Ishikawa (cell line): ENCODE results near the gene RGMA.

Source experiments
- CEBPB ChIP-seq: IDR thresholded peaks from 2 replicates; pipeline ENCODE4 v1.6.1; 2012
- CREB1 ChIP-seq: IDR thresholded peaks from 2 replicates; pipeline ENCODE4 v1.6.1; 2012; ENCODE audit warnings: low read depth
- EGR1 ChIP-seq: IDR thresholded peaks from 2 replicates; pipeline ENCODE4 v1.6.1; 2012
- EP300 ChIP-seq: IDR thresholded peaks from 2 replicates; pipeline ENCODE4 v1.6.1; 2012; ENCODE audit warnings: borderline replicate concordance
- FOXM1 ChIP-seq: IDR thresholded peaks from 2 replicates; pipeline ENCODE4 v1.6.1; 2012; ENCODE audit warnings: low read depth, borderline replicate concordance
- NFIC ChIP-seq: IDR thresholded peaks from 2 replicates; pipeline ENCODE4 v1.6.1; 2012
- RAD21 ChIP-seq: IDR thresholded peaks from 2 replicates; pipeline ENCODE4 v1.6.1; 2012; ENCODE audit warnings: low read depth
- TAF1 ChIP-seq: IDR thresholded peaks from 2 replicates; pipeline ENCODE4 v1.6.1; 2012; ENCODE audit warnings: low read depth, mild to moderate bottlenecking
- TCF12 ChIP-seq: IDR thresholded peaks from 2 replicates; pipeline ENCODE4 v1.6.1; 2012; ENCODE audit warnings: low read depth
- TEAD4 ChIP-seq: IDR thresholded peaks from 2 replicates; pipeline ENCODE4 v1.6.1; 2012
- YY1 ChIP-seq: IDR thresholded peaks from 2 replicates; pipeline ENCODE4 v1.6.1; 2012; ENCODE audit warnings: low read depth
- ZBTB7A ChIP-seq: IDR thresholded peaks from 2 replicates; pipeline ENCODE4 v1.6.1; 2012; ENCODE audit warnings: low read depth
- TF ChIP-seq, protein P1 (sequence below): IDR thresholded peaks from 2 replicates; pipeline ENCODE4 v1.6.1; 2012
- TF ChIP-seq, protein P2 (sequence below): IDR thresholded peaks from 2 replicates; pipeline ENCODE4 v1.6.1; 2012; ENCODE audit warnings: low read depth, mild to moderate bottlenecking
- TF ChIP-seq, protein P3 (sequence below): IDR thresholded peaks from 2 replicates; pipeline ENCODE4 v1.6.1; 2012

Gene RGMA

DNA sequence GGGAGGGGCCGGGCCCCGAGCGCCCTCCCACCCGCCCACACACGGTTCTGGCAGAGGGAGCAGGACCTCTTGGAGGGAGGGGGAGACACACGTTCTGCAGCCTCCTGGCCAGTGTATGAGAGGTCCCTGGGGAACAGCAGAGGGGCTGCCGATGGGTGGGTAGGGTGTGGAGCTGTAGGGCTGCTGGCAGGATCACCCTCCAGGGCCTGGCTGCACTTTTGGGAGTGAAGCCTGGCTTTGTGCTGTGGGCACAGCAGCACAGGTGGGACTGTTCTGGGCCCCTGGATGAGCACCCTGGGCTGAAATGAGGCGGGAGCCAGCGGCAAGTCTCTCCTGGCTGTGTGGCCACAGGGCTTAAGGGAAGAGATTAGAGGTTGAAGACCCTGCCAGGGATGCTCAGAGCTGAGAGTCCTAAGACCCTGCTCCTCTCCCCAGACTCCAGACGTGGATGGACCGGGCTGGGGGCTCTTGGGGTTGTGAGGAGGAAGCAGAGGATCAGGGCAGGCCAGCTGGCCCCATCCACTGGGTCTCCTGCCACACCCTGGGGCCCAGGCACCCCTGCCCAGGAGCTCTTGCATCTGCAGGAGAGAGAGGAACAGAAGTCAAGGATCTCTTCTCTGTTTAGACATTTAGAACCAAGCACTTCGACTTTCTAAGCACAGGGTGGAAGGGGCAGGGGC, 45.2 kb downstream of the RGMA start:
- TF ChIP-seq NFIC (no peak), TCF12 (no peak), TAF1 (no peak), ZBTB7A (no peak), FOXM1 (no peak), CEBPB (no peak), TEAD4 (no peak), EP300 (no peak), CREB1 (no peak), RAD21 (no peak), EGR1 (no peak), YY1 (no peak)
- TF ChIP-seq, protein P1, sequence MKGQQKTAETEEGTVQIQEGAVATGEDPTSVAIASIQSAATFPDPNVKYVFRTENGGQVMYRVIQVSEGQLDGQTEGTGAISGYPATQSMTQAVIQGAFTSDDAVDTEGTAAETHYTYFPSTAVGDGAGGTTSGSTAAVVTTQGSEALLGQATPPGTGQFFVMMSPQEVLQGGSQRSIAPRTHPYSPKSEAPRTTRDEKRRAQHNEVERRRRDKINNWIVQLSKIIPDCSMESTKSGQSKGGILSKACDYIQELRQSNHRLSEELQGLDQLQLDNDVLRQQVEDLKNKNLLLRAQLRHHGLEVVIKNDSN, result no peak
- TF ChIP-seq, protein P2, sequence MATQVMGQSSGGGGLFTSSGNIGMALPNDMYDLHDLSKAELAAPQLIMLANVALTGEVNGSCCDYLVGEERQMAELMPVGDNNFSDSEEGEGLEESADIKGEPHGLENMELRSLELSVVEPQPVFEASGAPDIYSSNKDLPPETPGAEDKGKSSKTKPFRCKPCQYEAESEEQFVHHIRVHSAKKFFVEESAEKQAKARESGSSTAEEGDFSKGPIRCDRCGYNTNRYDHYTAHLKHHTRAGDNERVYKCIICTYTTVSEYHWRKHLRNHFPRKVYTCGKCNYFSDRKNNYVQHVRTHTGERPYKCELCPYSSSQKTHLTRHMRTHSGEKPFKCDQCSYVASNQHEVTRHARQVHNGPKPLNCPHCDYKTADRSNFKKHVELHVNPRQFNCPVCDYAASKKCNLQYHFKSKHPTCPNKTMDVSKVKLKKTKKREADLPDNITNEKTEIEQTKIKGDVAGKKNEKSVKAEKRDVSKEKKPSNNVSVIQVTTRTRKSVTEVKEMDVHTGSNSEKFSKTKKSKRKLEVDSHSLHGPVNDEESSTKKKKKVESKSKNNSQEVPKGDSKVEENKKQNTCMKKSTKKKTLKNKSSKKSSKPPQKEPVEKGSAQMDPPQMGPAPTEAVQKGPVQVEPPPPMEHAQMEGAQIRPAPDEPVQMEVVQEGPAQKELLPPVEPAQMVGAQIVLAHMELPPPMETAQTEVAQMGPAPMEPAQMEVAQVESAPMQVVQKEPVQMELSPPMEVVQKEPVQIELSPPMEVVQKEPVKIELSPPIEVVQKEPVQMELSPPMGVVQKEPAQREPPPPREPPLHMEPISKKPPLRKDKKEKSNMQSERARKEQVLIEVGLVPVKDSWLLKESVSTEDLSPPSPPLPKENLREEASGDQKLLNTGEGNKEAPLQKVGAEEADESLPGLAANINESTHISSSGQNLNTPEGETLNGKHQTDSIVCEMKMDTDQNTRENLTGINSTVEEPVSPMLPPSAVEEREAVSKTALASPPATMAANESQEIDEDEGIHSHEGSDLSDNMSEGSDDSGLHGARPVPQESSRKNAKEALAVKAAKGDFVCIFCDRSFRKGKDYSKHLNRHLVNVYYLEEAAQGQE, result no peak
- TF ChIP-seq, protein P3, sequence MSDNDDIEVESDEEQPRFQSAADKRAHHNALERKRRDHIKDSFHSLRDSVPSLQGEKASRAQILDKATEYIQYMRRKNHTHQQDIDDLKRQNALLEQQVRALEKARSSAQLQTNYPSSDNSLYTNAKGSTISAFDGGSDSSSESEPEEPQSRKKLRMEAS, result no peak

DNA sequence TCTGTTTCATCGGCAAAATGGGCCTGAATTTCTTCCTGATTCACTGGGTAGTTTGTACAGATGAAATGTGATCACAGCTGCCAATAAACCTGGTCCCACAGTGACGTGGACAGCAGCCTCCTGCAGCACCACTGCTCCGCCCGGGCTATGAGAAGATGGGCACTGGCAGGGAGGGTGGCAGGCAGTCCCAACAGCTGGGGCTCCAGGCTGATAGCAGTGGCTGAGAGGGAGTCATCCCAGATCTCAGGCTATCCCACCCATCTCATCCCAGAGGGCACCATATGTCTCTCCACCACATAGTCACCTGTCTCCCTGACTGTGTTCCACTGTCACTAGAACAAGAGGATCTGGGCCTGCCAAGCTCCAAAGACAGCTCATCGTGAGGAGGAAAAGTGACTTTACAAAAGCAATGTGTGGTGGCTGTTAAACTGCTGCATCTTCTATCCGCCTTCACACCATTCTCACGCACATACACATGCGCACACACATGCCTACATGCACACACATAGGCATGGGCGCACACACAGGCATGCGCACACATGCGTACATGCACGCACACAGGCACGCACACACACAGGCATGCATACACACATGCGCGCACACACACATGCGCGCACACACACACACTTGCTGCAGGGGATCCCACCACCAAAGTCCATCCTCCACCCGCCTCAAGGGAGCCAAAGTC, 46.2 kb downstream of the RGMA start:
- no peak for TF ChIP-seq ZBTB7A
- TF ChIP-seq YY1, result no peak
- TF ChIP-seq, protein P2, result no peak
- TF ChIP-seq RAD21, result no peak
- TF ChIP-seq, protein P1, result no peak
- no peak for TF ChIP-seq NFIC
- no peak for TF ChIP-seq EP300
- TF ChIP-seq EGR1, result no peak
- TF ChIP-seq TEAD4, result no peak

DNA sequence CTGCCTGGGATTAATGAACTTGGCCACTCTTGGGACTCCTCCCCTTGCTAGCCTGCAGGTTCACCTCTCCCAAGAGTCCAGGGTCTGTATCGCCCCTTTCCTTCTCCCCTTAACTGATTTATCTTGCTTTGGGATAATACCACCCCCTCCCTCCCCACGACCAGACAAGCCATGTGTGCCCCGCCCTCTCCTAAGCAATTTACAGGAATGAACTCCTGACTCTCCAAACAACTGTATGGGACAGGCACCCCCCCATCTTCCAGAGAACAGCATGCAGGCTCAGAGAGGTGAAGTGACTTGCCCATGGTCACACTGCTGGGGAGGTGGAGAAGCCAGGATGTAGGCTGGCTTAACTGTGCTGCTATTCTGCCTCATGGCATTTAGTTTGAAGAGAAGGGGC, 46.8 kb downstream of the RGMA start:
- TF ChIP-seq RAD21 (no peak), NFIC (no peak), TCF12 (no peak), EGR1 (no peak), CREB1 (no peak), FOXM1 (no peak), ZBTB7A (no peak), CEBPB (no peak), TEAD4 (no peak), EP300 (no peak), YY1 (no peak), TAF1 (no peak)
- TF ChIP-seq, protein P1, result no peak
- TF ChIP-seq, protein P3, result no peak
- TF ChIP-seq, protein P2, result no peak

DNA sequence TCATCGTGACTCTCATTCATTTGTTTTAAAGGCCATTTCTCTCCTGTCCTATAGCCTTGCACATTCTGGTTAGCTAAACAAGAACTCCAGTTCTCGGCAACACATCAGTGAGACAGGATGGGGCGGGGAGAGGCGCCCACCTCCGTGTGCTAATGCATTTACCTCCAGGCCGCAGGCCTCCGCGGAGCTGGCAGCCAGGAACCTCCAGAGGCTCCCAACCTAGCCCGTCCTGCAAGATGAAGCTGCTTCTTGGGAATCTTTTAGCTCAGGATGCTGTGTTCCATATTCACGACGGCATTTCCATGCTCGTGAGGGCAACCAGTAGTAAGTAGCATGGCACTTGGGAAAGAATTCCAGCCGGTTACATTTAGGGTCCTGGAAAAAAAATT, 47.9 kb downstream of the RGMA start:
- TF ChIP-seq, protein P2, result no peak
- TF ChIP-seq EGR1 (no peak), TEAD4 (no peak), YY1 (no peak), NFIC (no peak), TCF12 (no peak), CEBPB (no peak), RAD21 (no peak), FOXM1 (no peak), ZBTB7A (no peak), CREB1 (no peak), TAF1 (no peak), EP300 (no peak)
- TF ChIP-seq, protein P3, result no peak
- TF ChIP-seq, protein P1, result no peak
